GM12891 (cell line): ENCODE results near the gene CRYBA2.

ENCODE experiments used
- POLR2A ChIP-seq: IDR thresholded peaks from 2 replicates; pipeline ENCODE4 v1.6.1; 2011; ENCODE audit warnings: low read depth, low read length, control low read depth
- POLR2AphosphoS5 ChIP-seq: IDR thresholded peaks from 2 replicates; pipeline ENCODE4 v1.6.1; 2011; ENCODE audit warnings: low read depth, low read length, control low read depth
- POU2F2 ChIP-seq: IDR thresholded peaks from 2 replicates; pipeline ENCODE4 v1.6.1; 2011; ENCODE audit warnings: low read depth, mild to moderate bottlenecking, control low read depth, low read length, moderate library complexity
- TAF1 ChIP-seq: IDR thresholded peaks from 2 replicates; pipeline ENCODE4 v1.6.1; 2011; ENCODE audit warnings: low read depth, low read length, control low read depth

GRCh38 chr2:218982586-218983262, 10.5 kb downstream of the CRYBA2 start:
- TF ChIP-seq POLR2A (no peak), POLR2AphosphoS5 (no peak), TAF1 (no peak), POU2F2 (no peak)
